Activated T-helper 17 cell treated with anti-CD3 and anti-CD28 coated beads, Interleukin-2, amount 50 U/mL, for 72 hours (primary cell): Measurements from ENCODE around the gene LUZP2. TPM values are rescaled to one million over a fixed set of nuclear protein-coding genes. Genes with fewer than 3 reads are reported as not detected.

Experiments
- ATAC-seq: fragments of 150-1000 bp; cut with Tn5 transposase; replicated peaks from 2 replicates; pipeline ENCODE4 v1.10.0; 2021; ENCODE audit warnings: mild to moderate bottlenecking, moderate library complexity
- H3K27ac Mint-ChIP-seq: one replicate; pipeline ENCODE4 v1.8.0; 2022; ENCODE audit warnings: mixed read lengths
- H3K27me3 Mint-ChIP-seq: one replicate; pipeline ENCODE4 v1.8.0; 2022; ENCODE audit warnings: mixed read lengths
- H3K36me3 Mint-ChIP-seq: one replicate; pipeline ENCODE4 v1.8.0; 2022; ENCODE audit warnings: low read depth, mild to moderate bottlenecking, mixed read lengths
- H3K4me1 Mint-ChIP-seq: one replicate; pipeline ENCODE4 v1.8.0; 2022; ENCODE audit warnings: mixed read lengths
- H3K4me3 Mint-ChIP-seq: one replicate; pipeline ENCODE4 v1.8.0; 2022; ENCODE audit warnings: mild to moderate bottlenecking, mixed read lengths
- H3K9me3 Mint-ChIP-seq: one replicate; pipeline ENCODE4 v1.8.0; 2022; ENCODE audit warnings: mixed read lengths
- total RNA-seq, 2 donors: library from RNA; stranded (reverse); gene quantifications; one replicate each; pipeline ENCODE4 v1.2.3, GENCODE V29; 2022

Gene LUZP2
- total RNA-seq, 2 donors from 2014 or later = not detected

- ATAC-seq = no peak
- no peak overlapping the region for H3K27ac Mint-ChIP-seq
Observed at GRCh38 chr11:24687531-24688147, 190.8 kb downstream of the LUZP2 start.

GRCh38 chr11:24688981-24689380 lies 192.1 kb downstream of the LUZP2 start:
- H3K9me3 Mint-ChIP-seq = peaks cover 21% of the 10 kb centered on the region
- no peaks in the 10 kb centered on the region for H3K27me3 Mint-ChIP-seq
- H3K4me3 Mint-ChIP-seq = no peak overlapping the region
- H3K36me3 Mint-ChIP-seq = no peaks in the 10 kb centered on the region
- ATAC-seq = no peak
- H3K4me1 Mint-ChIP-seq = no peaks in the 10 kb centered on the region
- H3K27ac Mint-ChIP-seq = no peak overlapping the region

More at GRCh38 chr11:24687531-24688147, 190.8 kb downstream of the LUZP2 start:
- no peaks in the 10 kb centered on the region for H3K27me3 Mint-ChIP-seq
- H3K4me1 Mint-ChIP-seq = no peaks in the 10 kb centered on the region
- no peaks in the 10 kb centered on the region for H3K36me3 Mint-ChIP-seq
- H3K9me3 Mint-ChIP-seq = peaks cover 26% of the 10 kb centered on the region
- H3K4me3 Mint-ChIP-seq = no peak overlapping the region

GRCh38 chr11:24697522-24698111 lies 200.8 kb downstream of the LUZP2 start:
- Mint-ChIP-seq H3K36me3 (no peaks in the 10 kb centered on the region), H3K27ac (no peak overlapping the region), H3K4me1 (no peaks in the 10 kb centered on the region), H3K27me3 (no peaks in the 10 kb centered on the region), H3K4me3 (no peak overlapping the region), H3K9me3 (peaks cover 12% of the 10 kb centered on the region)
- ATAC-seq = no peak

GRCh38 chr11:24704716-24705115 lies 207.9 kb downstream of the LUZP2 start:
- no peak overlapping the region for H3K27ac Mint-ChIP-seq
- no peaks in the 10 kb centered on the region for H3K36me3 Mint-ChIP-seq
- no peak overlapping the region for H3K4me3 Mint-ChIP-seq
- peaks cover 27% of the 10 kb centered on the region for H3K9me3 Mint-ChIP-seq
- no peak for ATAC-seq
- no peaks in the 10 kb centered on the region for H3K27me3 Mint-ChIP-seq
- H3K4me1 Mint-ChIP-seq = no peaks in the 10 kb centered on the region

- Mint-ChIP-seq H3K9me3 (peaks cover 27% of the 10 kb centered on the region), H3K27me3 (no peaks in the 10 kb centered on the region), H3K4me3 (no peak overlapping the region), H3K4me1 (no peaks in the 10 kb centered on the region), H3K36me3 (no peaks in the 10 kb centered on the region), H3K27ac (no peak overlapping the region)
- ATAC-seq = no peak
Observed at GRCh38 chr11:24705474-24705873, 208.6 kb downstream of the LUZP2 start.

GRCh38 chr11:24708616-24709015 lies 211.8 kb downstream of the LUZP2 start:
- no peak for ATAC-seq
- H3K9me3 Mint-ChIP-seq = peaks cover 24% of the 10 kb centered on the region
- no peaks in the 10 kb centered on the region for H3K36me3 Mint-ChIP-seq
- no peak overlapping the region for H3K27ac Mint-ChIP-seq
- no peak overlapping the region for H3K4me3 Mint-ChIP-seq
- no peaks in the 10 kb centered on the region for H3K27me3 Mint-ChIP-seq
- no peaks in the 10 kb centered on the region for H3K4me1 Mint-ChIP-seq

GRCh38 chr11:24709928-24710565 lies 213.2 kb downstream of the LUZP2 start:
- no peaks in the 10 kb centered on the region for H3K36me3 Mint-ChIP-seq
- ATAC-seq = no peak
- no peaks in the 10 kb centered on the region for H3K4me1 Mint-ChIP-seq
- H3K27me3 Mint-ChIP-seq = no peaks in the 10 kb centered on the region
- no peak overlapping the region for H3K4me3 Mint-ChIP-seq
- H3K9me3 Mint-ChIP-seq = peaks cover 24% of the 10 kb centered on the region
- H3K27ac Mint-ChIP-seq = no peak overlapping the region

GRCh38 chr11:24714601-24715000 lies 217.7 kb downstream of the LUZP2 start:
- ATAC-seq = no peak
- H3K27ac Mint-ChIP-seq = no peak overlapping the region
- H3K4me3 Mint-ChIP-seq = no peak overlapping the region
- H3K9me3 Mint-ChIP-seq = peaks cover 21% of the 10 kb centered on the region
- no peaks in the 10 kb centered on the region for H3K4me1 Mint-ChIP-seq
- H3K36me3 Mint-ChIP-seq = no peaks in the 10 kb centered on the region
- H3K27me3 Mint-ChIP-seq = no peaks in the 10 kb centered on the region

GRCh38 chr11:24716403-24716802 lies 219.6 kb downstream of the LUZP2 start:
- ATAC-seq = no peak
- Mint-ChIP-seq H3K36me3 (no peaks in the 10 kb centered on the region), H3K27me3 (no peaks in the 10 kb centered on the region), H3K9me3 (peaks cover 17% of the 10 kb centered on the region), H3K4me3 (no peak overlapping the region), H3K4me1 (no peaks in the 10 kb centered on the region), H3K27ac (no peak overlapping the region)

- Mint-ChIP-seq H3K27me3 (no peaks in the 10 kb centered on the region), H3K4me3 (no peak overlapping the region), H3K36me3 (no peaks in the 10 kb centered on the region), H3K4me1 (no peaks in the 10 kb centered on the region), H3K27ac (no peak overlapping the region), H3K9me3 (peaks cover 6% of the 10 kb centered on the region)
- no peak for ATAC-seq
Observed at GRCh38 chr11:24723231-24723630, 226.4 kb downstream of the LUZP2 start.

GRCh38 chr11:24731554-24731953 lies 234.7 kb downstream of the LUZP2 start:
- Mint-ChIP-seq H3K4me1 (no peaks in the 10 kb centered on the region), H3K4me3 (no peak overlapping the region), H3K27me3 (no peaks in the 10 kb centered on the region), H3K27ac (no peak overlapping the region), H3K9me3 (peaks cover 18% of the 10 kb centered on the region), H3K36me3 (no peaks in the 10 kb centered on the region)
- no peak for ATAC-seq

GRCh38 chr11:24734742-24735237 lies 237.9 kb downstream of the LUZP2 start:
- Mint-ChIP-seq H3K4me3 (no peak overlapping the region), H3K27ac (no peak overlapping the region), H3K9me3 (peaks cover 14% of the 10 kb centered on the region), H3K4me1 (no peaks in the 10 kb centered on the region), H3K36me3 (no peaks in the 10 kb centered on the region), H3K27me3 (no peaks in the 10 kb centered on the region)
- no peak for ATAC-seq

GRCh38 chr11:24738972-24739371 lies 242.1 kb downstream of the LUZP2 start:
- Mint-ChIP-seq H3K27me3 (no peaks in the 10 kb centered on the region), H3K4me1 (no peaks in the 10 kb centered on the region), H3K36me3 (no peaks in the 10 kb centered on the region), H3K9me3 (peaks cover 11% of the 10 kb centered on the region), H3K4me3 (no peak overlapping the region), H3K27ac (no peak overlapping the region)
- no peak for ATAC-seq

GRCh38 chr11:24739637-24740036 lies 242.8 kb downstream of the LUZP2 start:
- Mint-ChIP-seq H3K36me3 (no peaks in the 10 kb centered on the region), H3K27ac (no peak overlapping the region), H3K27me3 (no peaks in the 10 kb centered on the region), H3K9me3 (peaks cover 17% of the 10 kb centered on the region), H3K4me3 (no peak overlapping the region), H3K4me1 (no peaks in the 10 kb centered on the region)
- ATAC-seq = no peak
